Measurements from ENCODE around the gene MAK. TPM values are rescaled to one million over a fixed set of nuclear protein-coding genes. Genes with fewer than 3 reads are reported as not detected.
"Not testable (repeated sequence)": the region's sequence is repeated elsewhere in the genome, so short reads cannot be mapped to it uniquely, and the experiment has no call there.

Gene MAK
- total RNA-seq, 2 experiments from 2014 or later, result 0.05 TPM; not detected in 1

DNA sequence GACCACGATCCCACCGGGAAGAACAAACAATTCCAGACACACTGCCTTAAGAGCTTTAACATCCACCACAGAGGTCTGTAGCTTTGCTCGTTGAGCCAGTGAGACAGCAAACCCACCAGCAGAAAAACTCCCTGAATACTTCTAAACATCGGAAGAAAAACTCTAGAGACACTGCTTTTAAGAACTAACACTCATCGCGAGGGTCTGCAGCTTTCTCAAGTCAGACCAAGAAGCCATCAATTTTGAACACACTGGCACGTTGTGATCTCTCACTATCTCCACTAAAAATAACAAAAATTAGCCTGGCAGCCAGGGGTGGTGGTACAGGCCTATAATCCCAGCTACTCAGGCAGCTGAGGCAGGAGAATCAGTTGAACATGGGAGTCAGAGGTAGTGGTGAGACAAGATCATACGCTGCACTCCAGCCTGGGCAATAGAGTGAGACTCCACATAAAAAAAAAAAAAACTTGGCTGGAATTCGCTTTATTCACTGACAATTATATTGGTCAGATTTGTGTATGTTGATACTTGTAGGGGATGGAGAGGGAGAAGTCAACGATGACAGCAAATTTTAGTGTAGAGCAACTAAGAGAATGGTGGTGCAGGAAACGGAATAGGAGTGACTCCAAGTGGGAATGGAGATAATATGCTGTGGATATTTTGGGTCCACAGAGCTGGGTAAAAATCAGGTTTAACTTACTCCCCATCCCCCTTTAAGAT lies 116.3 kb downstream of the MAK start:
- Mint-ChIP-seq H3K4me1 (ENCODE audit: low read depth) (peaks cover 57% of the 10 kb centered on the region), H3K4me3 (peak overlapping the region; percentile 91), H3K9me3 (ENCODE audit: insufficient read depth) (no peaks in the 10 kb centered on the region), H3K27ac (peak overlapping the region; percentile 90), H3K27me3 (ENCODE audit: low read depth) (no peaks in the 10 kb centered on the region), H3K36me3 (ENCODE audit: low read depth) (peaks cover 36% of the 10 kb centered on the region)
- no peak for DNase-seq
- ATAC-seq, result no peak
- ChIA-PET CTCF (interaction anchor here (0.7 to 3.5 kb wide), 8 partner anchors 16 to 243 kb away, joined by 3 to 23 read pairs (median 4); partner anchors contain the start of genes C6orf52 and PAK1IP1), POLR2A (interaction anchor here (1.2 to 4.6 kb wide), 4 partner anchors 11 to 27 kb away, joined by 6 to 43 read pairs (median 23); partner anchors contain the start of genes C6orf52, PAK1IP1 and TMEM14B)

DNA sequence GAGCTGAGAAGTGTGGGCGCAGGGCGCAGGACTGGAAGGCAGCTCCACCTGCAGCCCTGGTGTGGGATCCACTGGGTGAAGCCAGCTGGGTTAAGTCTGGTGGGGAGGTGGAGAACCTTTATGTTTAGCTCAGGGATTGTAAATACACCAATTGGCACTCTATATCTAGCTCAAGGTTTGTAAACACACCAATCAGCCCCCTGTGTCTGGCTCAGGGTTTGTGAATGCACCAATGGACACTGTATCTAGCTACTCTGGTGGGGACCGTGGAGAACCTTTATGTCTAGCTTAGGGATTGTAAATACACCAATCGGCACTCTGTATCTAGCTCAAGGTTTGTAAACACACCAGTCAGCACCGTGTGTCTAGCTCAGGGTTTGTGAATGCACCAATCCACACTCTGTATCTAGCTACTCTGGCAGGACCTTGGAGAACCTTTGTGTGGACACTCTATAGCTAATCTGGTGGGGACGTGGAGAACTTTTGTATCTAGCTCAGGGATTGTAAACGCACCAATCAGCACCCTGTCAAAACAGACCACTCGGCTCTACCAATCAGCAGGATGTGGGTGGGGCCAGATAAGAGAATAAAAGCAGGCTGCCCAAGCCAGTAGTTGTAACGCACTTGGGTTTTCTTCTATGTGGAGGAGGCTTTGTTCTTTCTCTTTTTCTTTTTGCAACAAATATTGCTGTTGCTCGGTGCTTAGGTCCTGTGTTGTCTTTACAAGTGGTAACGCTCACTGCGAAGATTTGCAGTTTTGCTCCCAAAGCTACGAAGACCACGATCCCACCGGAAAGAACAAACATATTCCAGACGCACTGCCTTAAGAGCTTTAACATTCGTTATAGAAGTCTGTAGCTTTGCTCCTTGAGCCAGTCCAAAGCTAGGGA lies 117.1 kb downstream of the MAK start:
- Mint-ChIP-seq H3K4me1 (ENCODE audit: low read depth) (peaks cover 57% of the 10 kb centered on the region), H3K4me3 (peak overlapping the region; percentile 91), H3K27ac (peak overlapping the region; percentile 90), H3K36me3 (ENCODE audit: low read depth) (peaks cover 35% of the 10 kb centered on the region)
- ChIA-PET POLR2A (interaction anchor here (0.5 to 4.6 kb wide), 9 partner anchors 10 to 193 kb away, joined by 3 to 43 read pairs (median 5); partner anchors contain the start of genes C6orf52, PAK1IP1 and TMEM14B), CTCF (interaction anchor here (0.7 to 3.5 kb wide), 10 partner anchors 17 to 242 kb away, joined by 3 to 23 read pairs (median 4); partner anchors contain the start of genes C6orf52 and PAK1IP1)
- not testable (repeated sequence) for H3K9me3 Mint-ChIP-seq (ENCODE audit: insufficient read depth); H3K27me3 Mint-ChIP-seq (ENCODE audit: low read depth); ATAC-seq
- DNase-seq, result peak; percentile 44

DNA sequence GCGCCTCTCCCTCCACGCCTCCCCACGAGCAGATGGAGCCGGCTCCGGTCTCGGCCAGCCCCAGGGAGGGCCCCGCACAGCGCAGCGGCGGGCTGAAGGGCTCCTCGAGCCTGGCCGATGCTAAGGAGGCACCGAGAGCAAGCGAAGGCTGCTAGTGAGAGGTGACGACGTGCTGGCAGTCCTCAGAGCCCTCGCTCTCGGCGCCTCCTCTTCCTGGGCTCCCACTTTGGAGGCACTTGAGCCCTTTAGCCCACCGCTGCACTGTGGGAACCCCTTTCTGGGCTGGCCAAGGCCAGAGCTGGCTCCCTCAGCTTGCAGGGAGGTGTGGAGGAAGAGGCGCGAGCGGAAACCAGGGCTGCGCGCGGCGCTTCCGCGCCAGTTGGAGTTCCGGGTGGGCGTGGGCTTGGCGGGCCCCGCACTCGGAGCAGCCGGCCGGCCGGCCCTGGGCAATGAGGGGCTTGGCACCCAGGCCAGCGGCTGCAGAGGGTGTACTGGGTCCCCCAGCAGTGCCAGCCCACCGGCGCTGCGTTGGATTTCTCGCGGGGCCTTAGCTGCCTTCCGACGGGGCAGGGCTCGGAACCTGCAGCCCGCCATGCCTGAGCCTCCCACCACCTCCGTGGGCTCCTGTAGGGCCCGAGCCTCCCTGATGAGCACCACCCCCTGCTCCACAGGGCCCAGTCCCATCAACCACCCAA lies 117.9 kb downstream of the MAK start:
- ChIA-PET CTCF (interaction anchor here (0.7 to 3.5 kb wide), 11 partner anchors 9 to 242 kb away, joined by 3 to 23 read pairs (median 4); partner anchors contain the start of genes C6orf52 and PAK1IP1), POLR2A (interaction anchor here (0.7 to 4.6 kb wide), 10 partner anchors 9 to 192 kb away, joined by 3 to 43 read pairs (median 6); partner anchors contain the start of genes C6orf52, PAK1IP1 and TMEM14B)
- Mint-ChIP-seq H3K27ac (peak overlapping the region; percentile 90), H3K4me3 (peak overlapping the region; percentile 91), H3K36me3 (ENCODE audit: low read depth) (peaks cover 29% of the 10 kb centered on the region), H3K9me3 (ENCODE audit: insufficient read depth) (no peaks in the 10 kb centered on the region), H3K4me1 (ENCODE audit: low read depth) (peaks cover 56% of the 10 kb centered on the region), H3K27me3 (ENCODE audit: low read depth) (no peaks in the 10 kb centered on the region)
- ATAC-seq, result peak; percentile 52
- peak; percentile 68 for DNase-seq

DNA sequence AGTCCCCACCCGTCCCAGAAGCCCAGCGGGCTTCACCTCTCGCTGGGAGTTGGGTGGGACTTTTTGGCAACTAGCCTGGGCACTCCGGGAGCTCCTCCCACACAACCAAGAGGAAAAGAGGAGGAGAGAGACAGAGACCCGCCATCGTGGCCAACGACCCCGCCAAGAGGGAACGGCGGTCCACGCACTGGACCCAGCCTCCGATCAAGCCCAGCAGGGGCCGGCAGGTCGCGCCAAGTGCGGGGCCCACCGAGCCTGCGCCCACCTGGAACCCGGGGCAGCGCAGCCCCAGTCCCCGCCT lies 118.4 kb downstream of the MAK start:
- DNase-seq (no peak), ATAC-seq (no peak)
- H3K36me3 Mint-ChIP-seq (ENCODE audit: low read depth), result peaks cover 27% of the 10 kb centered on the region
- H3K4me3 Mint-ChIP-seq, result peak overlapping the region; percentile 78
- no peaks in the 10 kb centered on the region for H3K9me3 Mint-ChIP-seq (ENCODE audit: insufficient read depth)
- peak overlapping the region; percentile 87 for H3K27ac Mint-ChIP-seq
- no peaks in the 10 kb centered on the region for H3K27me3 Mint-ChIP-seq (ENCODE audit: low read depth)
- ChIA-PET CTCF (interaction anchor here (0.9 to 3.5 kb wide), 7 partner anchors 8 to 379 kb away, joined by 3 to 23 read pairs (median 3); partner anchors contain the start of genes C6orf52 and PAK1IP1), POLR2A (interaction anchor here (0.6 to 4.6 kb wide), 8 partner anchors 9 to 191 kb away, joined by 3 to 43 read pairs (median 6); partner anchors contain the start of genes C6orf52, PAK1IP1 and TMEM14B)
- peaks cover 53% of the 10 kb centered on the region for H3K4me1 Mint-ChIP-seq (ENCODE audit: low read depth)

DNA sequence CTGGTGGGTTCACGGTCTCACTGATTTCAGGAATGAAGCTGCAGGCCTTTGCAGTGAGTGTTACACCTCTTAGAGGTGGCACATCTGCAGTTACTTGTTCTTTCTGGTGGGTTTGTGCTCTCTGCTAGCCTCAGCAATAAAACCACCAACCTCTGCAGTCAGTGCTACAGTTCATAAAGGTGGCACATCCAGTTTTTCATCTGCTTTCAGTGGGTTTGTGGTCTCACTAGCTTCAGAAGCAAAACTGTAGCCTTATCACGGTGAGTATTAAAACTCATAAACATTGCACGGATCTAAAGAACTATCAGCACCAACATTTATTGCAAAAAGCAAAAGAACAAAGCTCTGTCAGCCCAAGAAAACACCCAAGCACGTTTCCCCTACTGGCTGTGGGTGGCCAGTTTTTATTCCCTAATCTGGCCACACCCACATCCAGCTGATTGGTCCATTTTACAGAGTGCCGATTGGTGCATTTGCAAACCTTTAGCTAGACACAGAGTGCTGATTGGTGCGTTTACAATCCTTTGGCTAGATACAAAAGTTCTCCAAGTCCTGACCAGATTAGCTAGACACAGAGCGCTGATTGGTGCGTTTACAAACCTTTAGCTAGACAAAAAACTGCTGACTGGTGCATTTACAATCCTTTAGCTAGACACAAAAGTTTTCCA lies 118.9 kb downstream of the MAK start:
- no peaks in the 10 kb centered on the region for H3K27me3 Mint-ChIP-seq (ENCODE audit: low read depth)
- ATAC-seq (peak; percentile 4), DNase-seq (peak; percentile 70)
- H3K4me3 Mint-ChIP-seq, result peak overlapping the region; percentile 78
- peaks cover 48% of the 10 kb centered on the region for H3K4me1 Mint-ChIP-seq (ENCODE audit: low read depth)
- H3K27ac Mint-ChIP-seq, result peak overlapping the region; percentile 87
- ChIA-PET CTCF (interaction anchor here (0.9 to 3.5 kb wide), 8 partner anchors 8 to 380 kb away, joined by 3 to 23 read pairs (median 3); partner anchors contain the start of genes C6orf52 and PAK1IP1), POLR2A (interaction anchor here (0.6 to 4.6 kb wide), 6 partner anchors 13 to 191 kb away, joined by 3 to 43 read pairs (median 9); partner anchors contain the start of genes C6orf52, PAK1IP1 and TMEM14B)
- peaks cover 27% of the 10 kb centered on the region for H3K36me3 Mint-ChIP-seq (ENCODE audit: low read depth)
- H3K9me3 Mint-ChIP-seq (ENCODE audit: insufficient read depth), result no peaks in the 10 kb centered on the region

DNA sequence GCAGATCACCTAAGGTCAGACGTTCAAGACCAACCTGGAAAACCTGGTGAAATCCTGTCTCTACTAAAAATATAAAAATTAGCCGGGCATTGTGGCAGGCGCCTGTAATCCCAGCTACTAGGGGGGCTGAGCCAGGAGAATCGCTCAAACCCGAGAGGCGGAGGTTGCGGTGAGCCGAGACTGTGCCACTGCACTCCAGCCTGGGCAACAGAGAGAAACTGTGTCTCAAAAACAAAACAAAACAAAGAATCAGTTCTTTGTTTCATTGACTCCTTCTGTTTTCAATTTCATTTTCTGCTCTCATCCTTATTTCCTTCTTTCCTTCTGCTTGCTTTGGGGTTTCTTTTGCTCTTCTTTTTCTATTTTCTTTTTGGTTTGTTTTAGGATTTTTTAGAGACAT lies 124.4 kb downstream of the MAK start:
- H3K9me3 Mint-ChIP-seq (ENCODE audit: insufficient read depth), result no peaks in the 10 kb centered on the region
- ChIA-PET CTCF (no interaction called here), POLR2A (no interaction called here)
- H3K27ac Mint-ChIP-seq, result no peak overlapping the region
- ATAC-seq, result no peak
- H3K4me3 Mint-ChIP-seq, result no peak overlapping the region
- no peak for DNase-seq
- H3K4me1 Mint-ChIP-seq (ENCODE audit: low read depth), result peaks cover 9% of the 10 kb centered on the region
- H3K27me3 Mint-ChIP-seq (ENCODE audit: low read depth), result no peaks in the 10 kb centered on the region
- H3K36me3 Mint-ChIP-seq (ENCODE audit: low read depth), result peaks cover 20% of the 10 kb centered on the region

Other genes starting within 250 kb of the MAK start
- 1 to 10 TPM; 2.3 to 2.9 TPM for gene C6orf52, start 143.9 kb downstream of the MAK start, total RNA-seq
- 10 to 100 TPM; 16.9 to 17.6 TPM for gene PAK1IP1, start 143.6 kb downstream of the MAK start, total RNA-seq
- gene TMEM14C, start 115.5 kb downstream of the MAK start, total RNA-seq, result 10 to 100 TPM; 35.9 to 39.2 TPM
- 10 to 100 TPM; 85.7 to 92.6 TPM for gene TMEM14B, start 90.7 kb downstream of the MAK start, total RNA-seq
- gene GCM2, start 43.5 kb upstream of the MAK start, total RNA-seq, result not detected
- under 1 TPM in 1 of 2 experiments, not detected in 1; 0.13 TPM for gene SYCP2L, start 48.5 kb upstream of the MAK start, total RNA-seq
- gene ELOVL2, start 205.8 kb upstream of the MAK start, total RNA-seq, result not detected